Measurements from ENCODE around the gene MCRIP2. TPM values are rescaled to one million over a fixed set of nuclear protein-coding genes. Genes with fewer than 3 reads are reported as not detected.

MCRIP2 gene
- total RNA-seq, 6 experiments from 2014 or later, result 48.8 to 130 (median 76.7) TPM

GRCh38 chr16:658679-659571 lies 17.3 kb downstream of the MCRIP2 start:
- DNase-seq, result no peak
- intact Hi-C loops (cut with DNase I), result no loop called here

GRCh38 chr16:659618-660017 lies 18.0 kb downstream of the MCRIP2 start:
- no peaks in the 10 kb centered on the region for H3K36me3 ChIP-seq
- no peaks in the 10 kb centered on the region for H3K27me3 ChIP-seq
- no peak for TF ChIP-seq POLR2A (IDR thresholded peaks at IDR 0.05)
- no peak for TF ChIP-seq CTCF (IDR thresholded peaks at IDR 0.05)
- no peak overlapping the region for H3K4me3 ChIP-seq
- intact Hi-C loops (cut with DNase I), result no loop called here
- no CpG with 5 or more reads among the region's 20 CpGs for WGBS (ENCODE audit: insufficient coverage, low coverage, low lambda C conversion rate, missing lambda C conversion rate)
- no peaks in the 10 kb centered on the region for H3K9me3 ChIP-seq
- H3K27ac ChIP-seq, result no peak overlapping the region
- no peak for DNase-seq
- ATAC-seq, result no peak
- peaks cover 0 to 11% (median 0%) of the 10 kb centered on the region in 4 donors for H3K4me1 ChIP-seq

More at GRCh38 chr16:658679-659571, 17.3 kb downstream of the MCRIP2 start:
- no peaks in the 10 kb centered on the region for H3K9me3 ChIP-seq
- TF ChIP-seq POLR2A (IDR thresholded peaks at IDR 0.05) (no peak), CTCF (IDR thresholded peaks at IDR 0.05) (no peak)
- H3K4me3 ChIP-seq, result no peak overlapping the region
- H3K4me1 ChIP-seq, result peaks cover 0 to 11% (median 0%) of the 10 kb centered on the region in 4 donors
- no peaks in the 10 kb centered on the region for H3K36me3 ChIP-seq
- H3K27me3 ChIP-seq, result no peaks in the 10 kb centered on the region
- WGBS (ENCODE audit: insufficient coverage, low coverage, low lambda C conversion rate, missing lambda C conversion rate), result 60% methylated on average over 1 of the region's 35 CpGs
- ATAC-seq, result no peak
- no peak overlapping the region for H3K27ac ChIP-seq

- DNase-seq, result no peak
- H3K4me3 ChIP-seq, result no peak overlapping the region
- H3K4me1 ChIP-seq, result peaks cover 0 to 11% (median 0%) of the 10 kb centered on the region in 4 donors
- WGBS (ENCODE audit: insufficient coverage, low coverage, low lambda C conversion rate, missing lambda C conversion rate), result 100% methylated on average over 1 of the region's 6 CpGs
- H3K27me3 ChIP-seq, result no peaks in the 10 kb centered on the region
- no peaks in the 10 kb centered on the region for H3K36me3 ChIP-seq
- no peaks in the 10 kb centered on the region for H3K9me3 ChIP-seq
- TF ChIP-seq CTCF (IDR thresholded peaks at IDR 0.05) (no peak), POLR2A (IDR thresholded peaks at IDR 0.05) (no peak)
- intact Hi-C loops (cut with DNase I), result no loop called here
- no peak overlapping the region for H3K27ac ChIP-seq
- ATAC-seq, result no peak
Observed at GRCh38 chr16:660132-660458, 18.5 kb downstream of the MCRIP2 start.

- Histone ChIP-seq H3K4me1 (peaks cover 0 to 11% (median 0%) of the 10 kb centered on the region in 4 donors), H3K27me3 (no peaks in the 10 kb centered on the region), H3K36me3 (no peaks in the 10 kb centered on the region), H3K27ac (peak overlapping the region in 2 of 3 donors; percentile 16 to 49), H3K9me3 (no peaks in the 10 kb centered on the region), H3K4me3 (peak overlapping the region in 1 of 3 donors; percentile 26)
- peak; percentile 12 for TF ChIP-seq POLR2A (IDR thresholded peaks at IDR 0.05)
- TF ChIP-seq CTCF (IDR thresholded peaks at IDR 0.05), result peak; percentile 36 to 53 (median 47)
- ATAC-seq (peak; percentile 79 to 90 (median 82)), DNase-seq (peak; percentile 83 to 91 (median 91))
- intact Hi-C loops (cut with DNase I), result no loop called here
- WGBS (ENCODE audit: insufficient coverage, low coverage, low lambda C conversion rate, missing lambda C conversion rate), result 6% methylated on average over 7 of the region's 43 CpGs
Observed at GRCh38 chr16:660459-661183, 19.0 kb downstream of the MCRIP2 start.

All from right lobe of liver (tissue), 6 donors.